ENCODE measurements around the gene ATP1B1. TPM values are rescaled to one million over a fixed set of nuclear protein-coding genes. Genes with fewer than 3 reads are reported as not detected.
A peak's percentile ranks its signal among the peaks of the same experiment; 100 is the strongest.

The ATP1B1 gene
- total RNA-seq, 1 experiment from 2014 or later, result 15.0 TPM

- in situ Hi-C loops (cut with HindIII; ENCODE audit: low sequenced_read_pairs), result no loop called here
- DNase-seq (ENCODE audit: low spot score), result no peak
Observed at GRCh38 chr1:169132512-169133227, 26.2 kb downstream of the ATP1B1 start.

GRCh38 chr1:169133228-169133576, 26.7 kb downstream of the ATP1B1 start:
- in situ Hi-C loops (cut with HindIII; ENCODE audit: low sequenced_read_pairs), result no loop called here
- no peak for DNase-seq (ENCODE audit: low spot score)

GRCh38 chr1:169133801-169134502, 27.5 kb downstream of the ATP1B1 start:
- DNase-seq (ENCODE audit: low spot score), result peak; percentile 49
- in situ Hi-C loops (cut with HindIII; ENCODE audit: low sequenced_read_pairs), result no loop called here

- in situ Hi-C loops (cut with HindIII; ENCODE audit: low sequenced_read_pairs), result no loop called here
- DNase-seq (ENCODE audit: low spot score), result no peak
Observed at GRCh38 chr1:169137357-169137756, 30.9 kb downstream of the ATP1B1 start.

GRCh38 chr1:169138866-169139670, 32.6 kb downstream of the ATP1B1 start:
- DNase-seq (ENCODE audit: low spot score), result no peak
- in situ Hi-C loops (cut with HindIII; ENCODE audit: low sequenced_read_pairs), result no loop called here

- no peak for DNase-seq (ENCODE audit: low spot score)
- in situ Hi-C loops (cut with HindIII; ENCODE audit: low sequenced_read_pairs), result no loop called here
Observed at GRCh38 chr1:169141356-169141755, 34.9 kb downstream of the ATP1B1 start.

GRCh38 chr1:169142129-169142528, 35.6 kb downstream of the ATP1B1 start:
- in situ Hi-C loops (cut with HindIII; ENCODE audit: low sequenced_read_pairs), result no loop called here

GRCh38 chr1:169143346-169143745, 36.9 kb downstream of the ATP1B1 start:
- in situ Hi-C loops (cut with HindIII; ENCODE audit: low sequenced_read_pairs), result no loop called here
- DNase-seq (ENCODE audit: low spot score), result no peak

More at GRCh38 chr1:169142129-169142528, 35.6 kb downstream of the ATP1B1 start:
- DNase-seq (ENCODE audit: low spot score), result no peak

GRCh38 chr1:169143984-169144383, 37.5 kb downstream of the ATP1B1 start:
- no peak for DNase-seq (ENCODE audit: low spot score)
- in situ Hi-C loops (cut with HindIII; ENCODE audit: low sequenced_read_pairs), result no loop called here

- no peak for DNase-seq (ENCODE audit: low spot score)
- in situ Hi-C loops (cut with HindIII; ENCODE audit: low sequenced_read_pairs), result no loop called here
Observed at GRCh38 chr1:169144941-169145626, 38.6 kb downstream of the ATP1B1 start.

GRCh38 chr1:169146576-169147214, 40.2 kb downstream of the ATP1B1 start:
- DNase-seq (ENCODE audit: low spot score), result no peak
- in situ Hi-C loops (cut with HindIII; ENCODE audit: low sequenced_read_pairs), result no loop called here

- in situ Hi-C loops (cut with HindIII; ENCODE audit: low sequenced_read_pairs), result no loop called here
- no peak for DNase-seq (ENCODE audit: low spot score)
Observed at GRCh38 chr1:169148472-169149252, 42.2 kb downstream of the ATP1B1 start.

GRCh38 chr1:169149555-169150286, 43.2 kb downstream of the ATP1B1 start:
- in situ Hi-C loops (cut with HindIII; ENCODE audit: low sequenced_read_pairs), result no loop called here
- no peak for DNase-seq (ENCODE audit: low spot score)

GRCh38 chr1:169150641-169151337, 44.3 kb downstream of the ATP1B1 start:
- in situ Hi-C loops (cut with HindIII; ENCODE audit: low sequenced_read_pairs), result no loop called here
- DNase-seq (ENCODE audit: low spot score), result no peak

- in situ Hi-C loops (cut with HindIII; ENCODE audit: low sequenced_read_pairs), result no loop called here
- no peak for DNase-seq (ENCODE audit: low spot score)
Observed at GRCh38 chr1:169151338-169151837, 44.9 kb downstream of the ATP1B1 start.

- in situ Hi-C loops (cut with HindIII; ENCODE audit: low sequenced_read_pairs), result no loop called here
- DNase-seq (ENCODE audit: low spot score), result no peak
Observed at GRCh38 chr1:169155675-169156074, 49.2 kb downstream of the ATP1B1 start.

GRCh38 chr1:169156580-169156979, 50.1 kb downstream of the ATP1B1 start:
- DNase-seq (ENCODE audit: low spot score), result no peak
- in situ Hi-C loops (cut with HindIII; ENCODE audit: low sequenced_read_pairs), result no loop called here

Data from G401 (cell line).